ENCODE data around the gene POLK. TPM values are rescaled to one million over a fixed set of nuclear protein-coding genes. Genes with fewer than 3 reads are reported as not detected.
"Not testable (repeated sequence)": the region's sequence is repeated elsewhere in the genome, so short reads cannot be mapped to it uniquely, and the experiment has no call there.

Gene POLK
- total RNA-seq, 1 experiment from 2014 or later: 20.9 TPM

GRCh38 chr5:75498208-75498777 lies 13.4 kb upstream of the POLK start:
- Histone ChIP-seq H4K20me1 (ENCODE audit: insufficient read depth) (peaks cover 8% of the 10 kb centered on the region; the same call in 1 of the 2 replicates), H3K9me2 (ENCODE audit: insufficient read depth) (no peaks in the 10 kb centered on the region; the same call in 1 of the 2 replicates), H3K9me3 (ENCODE audit: insufficient read depth, low read depth) (no peaks in the 10 kb centered on the region), H3K36me3 (ENCODE audit: low read depth) (no peaks in the 10 kb centered on the region), H3F3A (ENCODE audit: insufficient read depth, low read depth) (no peaks in the 10 kb centered on the region), H3K4me2 (no peak overlapping the region), H2AFZ (no peak overlapping the region), H3K27ac (no peak overlapping the region), H3K4me3 (no peak overlapping the region), H3K79me2 (ENCODE audit: low read depth) (no peaks in the 10 kb centered on the region; the same call in 1 of the 2 replicates), H3K27me3 (ENCODE audit: insufficient read depth, low read depth) (no peaks in the 10 kb centered on the region), H3K4me1 (replicated peaks; ENCODE audit: insufficient read depth) (no peaks in the 10 kb centered on the region)
- no TSS peak for BruUV-seq (replicated peaks)
- no peak for DNase-seq
- intact Hi-C loops (cut with micrococcal nuclease; ENCODE audit: unreplicated experiment): no loop called here
- CTCF ChIA-PET: no interaction called here
- POLR2A ChIA-PET (ENCODE audit: unreplicated experiment): interaction anchor here (0.6 kb wide), 1 partner anchor 48 kb away, joined by 5 read pairs; no protein-coding TSS in a partner anchor
- TF ChIP-seq CTCF (conservative IDR thresholded peaks at IDR 0.05) (no peak), EZH2 (IDR thresholded peaks at IDR 0.05; ENCODE audit: low read depth) (no peak)

GRCh38 chr5:75498875-75499274 lies 12.8 kb upstream of the POLK start:
- H4K20me1 ChIP-seq (ENCODE audit: insufficient read depth); DNase-seq; H3K9me2 ChIP-seq (ENCODE audit: insufficient read depth); H3K4me3 ChIP-seq; intact Hi-C loops (cut with micrococcal nuclease; ENCODE audit: unreplicated experiment); H3K27ac ChIP-seq; H3K36me3 ChIP-seq (ENCODE audit: low read depth); CTCF ChIA-PET; H2AFZ ChIP-seq; H3K79me2 ChIP-seq (ENCODE audit: low read depth); H3K27me3 ChIP-seq (ENCODE audit: insufficient read depth, low read depth); H3K4me2 ChIP-seq; H3F3A ChIP-seq (ENCODE audit: insufficient read depth, low read depth); H3K9me3 ChIP-seq (ENCODE audit: insufficient read depth, low read depth); H3K4me1 ChIP-seq (replicated peaks; ENCODE audit: insufficient read depth); BruUV-seq (replicated peaks): not testable (repeated sequence)
- POLR2A ChIA-PET (ENCODE audit: unreplicated experiment): interaction anchor here (0.6 kb wide), 1 partner anchor 49 kb away, joined by 5 read pairs; no protein-coding TSS in a partner anchor

- H3K4me1 ChIP-seq (replicated peaks; ENCODE audit: insufficient read depth): peaks cover 12% of the 10 kb centered on the region
- H3F3A ChIP-seq (ENCODE audit: insufficient read depth, low read depth); intact Hi-C loops (cut with micrococcal nuclease; ENCODE audit: unreplicated experiment); POLR2A ChIA-PET (ENCODE audit: unreplicated experiment); H3K9me3 ChIP-seq (ENCODE audit: insufficient read depth, low read depth); H2AFZ ChIP-seq; H3K9me2 ChIP-seq (ENCODE audit: insufficient read depth); H3K27me3 ChIP-seq (ENCODE audit: insufficient read depth, low read depth); H4K20me1 ChIP-seq (ENCODE audit: insufficient read depth); DNase-seq; CTCF ChIA-PET; BruUV-seq (replicated peaks); H3K4me3 ChIP-seq; H3K4me2 ChIP-seq; H3K27ac ChIP-seq; H3K36me3 ChIP-seq (ENCODE audit: low read depth): not testable (repeated sequence)
- peaks cover 43% of the 10 kb centered on the region for H3K79me2 ChIP-seq (ENCODE audit: low read depth)
Measured at GRCh38 chr5:75505112-75505511, 6.6 kb upstream of the POLK start.

GRCh38 chr5:75507841-75508240 lies 3.9 kb upstream of the POLK start:
- POLR2A ChIA-PET (ENCODE audit: unreplicated experiment): no interaction called here
- Histone ChIP-seq H3F3A (ENCODE audit: insufficient read depth, low read depth) (peaks cover 3% of the 10 kb centered on the region; the same call in 1 of the 2 replicates), H3K27ac (no peak overlapping the region), H3K4me3 (no peak overlapping the region), H3K9me3 (ENCODE audit: insufficient read depth, low read depth) (no peaks in the 10 kb centered on the region), H2AFZ (no peak overlapping the region), H3K79me2 (ENCODE audit: low read depth) (peaks cover 61% of the 10 kb centered on the region), H4K20me1 (ENCODE audit: insufficient read depth) (peaks cover 6% of the 10 kb centered on the region; the same call in 1 of the 2 replicates), H3K27me3 (ENCODE audit: insufficient read depth, low read depth) (no peaks in the 10 kb centered on the region), H3K9me2 (ENCODE audit: insufficient read depth) (no peaks in the 10 kb centered on the region), H3K4me2 (no peak overlapping the region), H3K36me3 (ENCODE audit: low read depth) (peaks cover 7% of the 10 kb centered on the region; the same call in 1 of the 2 replicates), H3K4me1 (replicated peaks; ENCODE audit: insufficient read depth) (peaks cover 18% of the 10 kb centered on the region)
- no TSS peak for BruUV-seq (replicated peaks)
- DNase-seq: no peak
- CTCF ChIA-PET: no interaction called here
- TF ChIP-seq EZH2 (IDR thresholded peaks at IDR 0.05; ENCODE audit: low read depth) (no peak), CTCF (conservative IDR thresholded peaks at IDR 0.05) (no peak)
- intact Hi-C loops (cut with micrococcal nuclease; ENCODE audit: unreplicated experiment): no loop called here
